ENCODE data around the gene WFS1. TPM values are rescaled to one million over a fixed set of nuclear protein-coding genes. Genes with fewer than 3 reads are reported as not detected.
A peak's percentile ranks its signal among the peaks of the same experiment; 100 is the strongest.

The WFS1 gene
- total and polyA plus RNA-seq, 2 of the 13 experiments (the other 11 are each of a cell fraction or from before 2014, with no cell fraction given), result 39.1 to 42.2 TPM

GRCh38 chr4:6225469-6225868 lies 44.2 kb upstream of the WFS1 start (continued):
- no peak for TF ChIP-seq ZHX2 (IDR thresholded peaks at IDR 0.05; ENCODE audit: low read depth)
- no peak for TF ChIP-seq ZHX2 (CRISPR knock-in tag; IDR thresholded peaks at IDR 0.05; ENCODE audit: borderline replicate concordance)
- peak; percentile 87; the same call in 1 of the 2 replicates for TF ChIP-seq EHMT2 (IDR thresholded peaks at IDR 0.05; ENCODE audit: borderline replicate concordance, low read depth, low read length)
- no peak for TF ChIP-seq ZNF382 (CRISPR knock-in tag; IDR thresholded peaks at IDR 0.05; ENCODE audit: borderline replicate concordance)
- no peak for TF ChIP-seq NR2F1 (CRISPR knock-in tag; IDR thresholded peaks at IDR 0.05)
- no peak for TF ChIP-seq ZNF20 (CRISPR knock-in tag; IDR thresholded peaks at IDR 0.05)
- TF ChIP-seq PHF20 (CRISPR knock-in tag; IDR thresholded peaks at IDR 0.05), result no peak
- TF ChIP-seq ZNF562 (CRISPR knock-in tag; IDR thresholded peaks at IDR 0.05; ENCODE audit: borderline replicate concordance), result no peak
- no peak for TF ChIP-seq ZNF660 (CRISPR knock-in tag; IDR thresholded peaks at IDR 0.05; ENCODE audit: borderline replicate concordance, low read depth)
- TF ChIP-seq MBNL3 (CRISPR knock-in tag; conservative IDR thresholded peaks at IDR 0.05), result no peak
- TF ChIP-seq, protein P1, sequence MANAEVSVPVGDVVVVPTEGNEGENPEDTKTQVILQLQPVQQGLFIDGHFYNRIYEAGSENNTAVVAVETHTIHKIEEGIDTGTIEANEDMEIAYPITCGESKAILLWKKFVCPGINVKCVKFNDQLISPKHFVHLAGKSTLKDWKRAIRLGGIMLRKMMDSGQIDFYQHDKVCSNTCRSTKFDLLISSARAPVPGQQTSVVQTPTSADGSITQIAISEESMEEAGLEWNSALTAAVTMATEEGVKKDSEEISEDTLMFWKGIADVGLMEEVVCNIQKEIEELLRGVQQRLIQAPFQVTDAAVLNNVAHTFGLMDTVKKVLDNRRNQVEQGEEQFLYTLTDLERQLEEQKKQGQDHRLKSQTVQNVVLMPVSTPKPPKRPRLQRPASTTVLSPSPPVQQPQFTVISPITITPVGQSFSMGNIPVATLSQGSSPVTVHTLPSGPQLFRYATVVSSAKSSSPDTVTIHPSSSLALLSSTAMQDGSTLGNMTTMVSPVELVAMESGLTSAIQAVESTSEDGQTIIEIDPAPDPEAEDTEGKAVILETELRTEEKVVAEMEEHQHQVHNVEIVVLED (CRISPR knock-in tag; IDR thresholded peaks at IDR 0.05; ENCODE audit: borderline replicate concordance), result no peak
